Hepatocyte (in vitro differentiated cells): Measurements from ENCODE around the gene GID8. TPM values are rescaled to one million over a fixed set of nuclear protein-coding genes. Genes with fewer than 3 reads are reported as not detected.

Experiments
- DNase-seq: peaks from one replicate; pipeline ENCODE4 v3.0.0-alpha.2; 2016; ENCODE audit warnings: low spot score
- H2AFZ ChIP-seq: fragments of 200-600 bp; sonication (generic); 2 replicates; pipeline ENCODE4 v1.6.0; 2016; ENCODE audit warnings: antibody characterized with exemption, mild to moderate bottlenecking
- H3K27ac ChIP-seq: fragments of 200-600 bp; sonication (generic); 2 replicates; pipeline ENCODE4 v1.5.1; 2016; ENCODE audit warnings: mild to moderate bottlenecking
- H3K27me3 ChIP-seq: fragments of 200-600 bp; sonication (generic); 2 replicates; pipeline ENCODE4 v1.6.1; 2016
- H3K36me3 ChIP-seq: fragments of 200-600 bp; sonication (generic); replicated peaks from 2 replicates; pipeline ENCODE4 v1.5.1; 2016; ENCODE audit warnings: low read depth; ENCODE audit not compliant: insufficient read depth
- H3K4me1 ChIP-seq: fragments of 200-600 bp; sonication (generic); 2 replicates; pipeline ENCODE4 v1.5.1; 2016; ENCODE audit warnings: mild to moderate bottlenecking, moderate library complexity; ENCODE audit not compliant: insufficient read depth
- H3K4me2 ChIP-seq: fragments of 200-600 bp; sonication (generic); 2 replicates; pipeline ENCODE4 v1.6.0; 2016
- H3K4me3 ChIP-seq: fragments of 200-600 bp; sonication (generic); 2 replicates; pipeline ENCODE4 v1.5.1; 2016; ENCODE audit warnings: mild to moderate bottlenecking
- H3K79me2 ChIP-seq: fragments of 200-600 bp; sonication (generic); 2 replicates; pipeline ENCODE4 v1.6.0; 2017; ENCODE audit warnings: mild to moderate bottlenecking
- H3K9me2 ChIP-seq: fragments of 200-600 bp; sonication (generic); replicated peaks from 2 replicates; pipeline ENCODE4 v1.6.0; 2017; ENCODE audit warnings: mild to moderate bottlenecking; ENCODE audit not compliant: insufficient read depth
- H3K9me3 ChIP-seq: fragments of 200-600 bp; sonication (generic); 2 replicates; pipeline ENCODE4 v1.5.1; 2016; ENCODE audit warnings: low read depth, mild to moderate bottlenecking
- H4K20me1 ChIP-seq: fragments of 200-600 bp; sonication (generic); 2 replicates; pipeline ENCODE4 v1.6.0; 2016; ENCODE audit warnings: mild to moderate bottlenecking; ENCODE audit not compliant: insufficient read depth, poor library complexity, severe bottlenecking
- EZH2 ChIP-seq: fragments of 200-600 bp; sonication (generic); IDR thresholded peaks from 2 replicates; pipeline ENCODE4 v1.6.1; 2016; ENCODE audit warnings: antibody characterized with exemption, mild to moderate bottlenecking, borderline replicate concordance
- EZH2phosphoT487 ChIP-seq: fragments of 200-600 bp; sonication (generic); IDR thresholded peaks from one replicate; pipeline ENCODE4 v1.6.1; 2018; ENCODE audit warnings: antibody characterized with exemption, mild to moderate bottlenecking, low read depth, moderate library complexity; ENCODE audit not compliant: unreplicated experiment, severe bottlenecking
- WGBS: methylation state at CpG from one replicate; pipeline ENCODE4 v1.1.6; 2016; ENCODE audit warnings: low lambda C conversion rate; ENCODE audit errors: missing lambda C conversion rate; 5-methylcytosine and 5-hydroxymethylcytosine counted together
- polyA plus RNA-seq: library from polyadenylated mRNA; unstranded; fragments of >200 nt; fragmentation: Nextera tagmentation; extraction: Ambion mirVana; gene quantifications from 2 replicates; pipeline ENCODE4 v1.2.1, GENCODE V29; 2016
- total RNA-seq: library from RNA; depleted of rRNA; stranded (reverse); fragments of >200 nt; gene quantifications from 2 replicates; pipeline ENCODE4 v1.2.3, GENCODE V29; 2014
- TF ChIP-seq, protein P1 (sequence below): fragments of 200-600 bp; sonication (generic); IDR thresholded peaks from 2 replicates; pipeline ENCODE4 v1.5.1; 2016; ENCODE audit warnings: antibody characterized with exemption, mild to moderate bottlenecking; ENCODE audit not compliant: poor library complexity

The GID8 gene
- total and polyA plus RNA-seq, 2 experiments from 2014 or later: 16.5 to 35.4 TPM

DNA sequence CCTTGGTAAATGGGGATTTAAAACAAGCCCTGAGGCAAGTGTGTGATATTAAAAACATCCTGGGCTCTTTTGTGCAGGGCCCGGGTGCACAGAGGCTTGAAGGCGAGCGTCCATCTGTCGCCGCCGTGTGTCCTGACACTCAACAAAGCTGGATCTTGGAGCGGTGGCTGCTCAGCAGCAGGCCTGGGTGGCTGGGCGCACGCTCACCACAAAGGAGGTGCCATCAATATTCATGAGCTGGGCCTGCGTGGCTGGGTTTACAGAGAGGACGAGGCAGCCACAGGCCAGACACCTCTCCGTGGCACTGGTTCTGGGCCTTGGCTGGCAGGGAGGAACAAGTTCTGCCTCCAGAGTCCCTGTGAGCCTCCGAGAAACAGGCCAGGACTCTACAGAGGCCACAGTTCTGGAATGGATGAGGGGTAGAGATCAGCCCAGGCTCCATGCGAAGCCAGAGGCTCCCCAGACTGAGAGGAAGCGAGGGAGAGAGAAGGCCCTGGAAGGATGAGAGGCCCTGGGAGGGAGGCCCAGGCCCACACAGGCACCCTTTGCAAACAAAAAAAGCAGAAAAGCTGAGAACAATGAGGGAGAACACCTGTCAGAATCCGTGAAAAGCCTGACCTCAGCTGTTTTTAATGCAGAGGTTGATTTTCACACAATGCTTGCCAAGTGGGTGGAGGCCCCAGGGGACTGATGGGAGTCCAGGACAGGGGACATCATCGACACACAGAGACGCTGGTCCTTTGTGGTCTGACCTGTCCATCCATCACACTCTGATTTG, 46.9 kb downstream of the GID8 start:
- TF ChIP-seq EZH2 (no peak), EZH2phosphoT487 (no peak)
- H3K4me2 ChIP-seq: no peak overlapping the region
- H2AFZ ChIP-seq: no peak overlapping the region
- H3K36me3 ChIP-seq: no peaks in the 10 kb centered on the region
- DNase-seq: no peak
- no peaks in the 10 kb centered on the region for H3K4me1 ChIP-seq
- no peak overlapping the region for H3K27ac ChIP-seq
- H3K9me3 ChIP-seq: no peaks in the 10 kb centered on the region
- H3K4me3 ChIP-seq: no peak overlapping the region
- H3K79me2 ChIP-seq: no peaks in the 10 kb centered on the region
- peaks cover 9% of the 10 kb centered on the region for H3K27me3 ChIP-seq
- H4K20me1 ChIP-seq: no peaks in the 10 kb centered on the region
- WGBS: 73% methylated on average over 18 of the region's 18 CpGs
- H3K9me2 ChIP-seq: no peaks in the 10 kb centered on the region

DNA sequence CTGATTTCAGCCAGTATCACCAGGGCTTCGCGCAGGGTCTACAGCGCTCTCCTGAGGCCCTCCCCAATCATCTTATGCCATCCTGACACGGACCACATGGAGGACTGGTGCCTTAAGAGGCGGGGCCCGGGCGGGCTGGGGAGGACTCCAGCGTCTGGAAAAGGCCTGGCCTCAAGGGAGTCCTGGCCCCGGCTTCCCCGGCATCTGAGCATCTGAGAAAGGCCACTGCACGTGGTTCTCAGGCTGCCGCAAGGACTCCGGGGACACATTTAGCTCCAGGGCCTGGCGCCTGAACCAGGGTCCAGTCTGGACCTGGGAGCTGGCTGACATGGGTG, 47.5 kb downstream of the GID8 start:
- Histone ChIP-seq H3K9me3 (no peaks in the 10 kb centered on the region), H3K27me3 (peaks cover 8% of the 10 kb centered on the region), H3K9me2 (no peaks in the 10 kb centered on the region), H2AFZ (no peak overlapping the region), H3K27ac (no peak overlapping the region), H3K4me2 (no peak overlapping the region), H3K36me3 (no peaks in the 10 kb centered on the region), H3K4me1 (no peaks in the 10 kb centered on the region), H3K4me3 (no peak overlapping the region), H3K79me2 (no peaks in the 10 kb centered on the region), H4K20me1 (no peaks in the 10 kb centered on the region)
- TF ChIP-seq EZH2phosphoT487 (no peak), EZH2 (no peak)
- TF ChIP-seq, protein P1, sequence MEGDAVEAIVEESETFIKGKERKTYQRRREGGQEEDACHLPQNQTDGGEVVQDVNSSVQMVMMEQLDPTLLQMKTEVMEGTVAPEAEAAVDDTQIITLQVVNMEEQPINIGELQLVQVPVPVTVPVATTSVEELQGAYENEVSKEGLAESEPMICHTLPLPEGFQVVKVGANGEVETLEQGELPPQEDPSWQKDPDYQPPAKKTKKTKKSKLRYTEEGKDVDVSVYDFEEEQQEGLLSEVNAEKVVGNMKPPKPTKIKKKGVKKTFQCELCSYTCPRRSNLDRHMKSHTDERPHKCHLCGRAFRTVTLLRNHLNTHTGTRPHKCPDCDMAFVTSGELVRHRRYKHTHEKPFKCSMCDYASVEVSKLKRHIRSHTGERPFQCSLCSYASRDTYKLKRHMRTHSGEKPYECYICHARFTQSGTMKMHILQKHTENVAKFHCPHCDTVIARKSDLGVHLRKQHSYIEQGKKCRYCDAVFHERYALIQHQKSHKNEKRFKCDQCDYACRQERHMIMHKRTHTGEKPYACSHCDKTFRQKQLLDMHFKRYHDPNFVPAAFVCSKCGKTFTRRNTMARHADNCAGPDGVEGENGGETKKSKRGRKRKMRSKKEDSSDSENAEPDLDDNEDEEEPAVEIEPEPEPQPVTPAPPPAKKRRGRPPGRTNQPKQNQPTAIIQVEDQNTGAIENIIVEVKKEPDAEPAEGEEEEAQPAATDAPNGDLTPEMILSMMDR: no peak
- no peak for DNase-seq
- WGBS: 86% methylated on average over 14 of the region's 14 CpGs

DNA sequence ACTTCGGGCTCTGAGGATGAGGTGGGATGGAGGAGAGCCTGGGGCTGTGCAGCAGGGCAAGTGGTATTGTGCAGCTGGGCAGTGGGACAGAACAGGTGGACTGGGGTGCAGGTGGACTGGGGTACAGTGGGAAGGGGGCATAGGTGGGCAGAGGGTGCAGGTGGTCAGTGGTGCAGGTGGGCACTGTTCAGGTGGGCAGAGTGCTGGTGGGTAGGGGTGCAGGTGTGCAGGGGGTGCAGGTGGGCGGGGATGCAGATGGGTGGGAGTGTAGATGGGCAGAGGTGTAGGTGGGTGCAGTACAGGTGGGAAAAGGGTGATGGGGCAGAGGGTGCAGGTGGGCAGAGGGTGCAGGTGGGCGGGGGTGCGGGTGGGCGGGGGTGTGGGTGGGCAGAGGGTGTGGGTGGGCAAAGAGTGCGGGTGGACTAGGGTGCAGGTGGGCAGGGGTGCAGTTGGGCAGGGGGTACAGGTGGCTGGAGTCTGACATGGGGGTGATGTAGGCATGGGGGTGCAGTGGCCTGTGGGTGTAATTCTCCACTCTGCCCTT, 48.4 kb downstream of the GID8 start:
- Histone ChIP-seq H3K27ac (no peak overlapping the region), H4K20me1 (no peaks in the 10 kb centered on the region), H3K4me3 (no peak overlapping the region), H3K36me3 (no peaks in the 10 kb centered on the region), H3K4me1 (no peaks in the 10 kb centered on the region), H3K9me2 (no peaks in the 10 kb centered on the region), H2AFZ (no peak overlapping the region), H3K27me3 (peaks cover 14% of the 10 kb centered on the region), H3K79me2 (no peaks in the 10 kb centered on the region), H3K9me3 (no peaks in the 10 kb centered on the region), H3K4me2 (no peak overlapping the region)
- no peak for TF ChIP-seq EZH2
- TF ChIP-seq, protein P1: no peak
- no peak for TF ChIP-seq EZH2phosphoT487
- DNase-seq: no peak
- 75% methylated on average over 4 of the region's 6 CpGs for WGBS

DNA sequence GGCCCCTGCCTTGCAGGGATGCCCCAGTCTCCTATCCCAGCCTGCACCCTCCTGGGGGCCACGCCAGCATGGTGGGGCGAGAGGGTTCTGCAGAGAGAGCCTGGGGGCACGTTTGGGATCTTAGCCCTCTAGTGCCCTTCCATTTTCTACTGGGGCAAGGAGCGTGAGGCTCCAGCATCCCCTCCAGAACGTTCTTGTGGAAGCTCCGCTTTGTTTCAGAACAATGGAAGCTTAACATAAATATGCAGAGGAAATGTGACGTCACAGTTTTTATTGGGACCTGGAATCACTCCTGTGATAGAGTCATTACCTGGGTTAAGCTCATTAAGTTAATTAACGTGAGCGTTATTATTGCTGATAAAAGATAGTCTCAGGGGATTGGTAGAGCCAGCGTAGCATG, 49.2 kb downstream of the GID8 start:
- Histone ChIP-seq H2AFZ (no peak overlapping the region), H3K4me2 (no peak overlapping the region), H3K9me3 (no peaks in the 10 kb centered on the region), H4K20me1 (no peaks in the 10 kb centered on the region), H3K27me3 (peaks cover 14% of the 10 kb centered on the region), H3K4me1 (no peaks in the 10 kb centered on the region), H3K36me3 (no peaks in the 10 kb centered on the region), H3K27ac (no peak overlapping the region), H3K9me2 (no peaks in the 10 kb centered on the region), H3K4me3 (no peak overlapping the region), H3K79me2 (no peaks in the 10 kb centered on the region)
- 54% methylated on average over 10 of the region's 10 CpGs for WGBS
- DNase-seq: no peak
- TF ChIP-seq EZH2: no peak
- TF ChIP-seq EZH2phosphoT487: no peak
- TF ChIP-seq, protein P1: no peak
